IMR-90 (cell line): Measurements from ENCODE around the gene FNDC11. TPM values are rescaled to one million over a fixed set of nuclear protein-coding genes. Genes with fewer than 3 reads are reported as not detected.

ENCODE experiments used
- ATAC-seq: fragments of 200-7000 bp; cut with Tn5 transposase; 2 replicates; pipeline ENCODE4 v1.9.1; 2020; ENCODE audit warnings: low read depth, mild to moderate bottlenecking, moderate library complexity
- BruUV-seq: library from RNA; stranded (reverse); fragments of 400-500 nt; replicated peaks from 2 replicates; lab custom pipeline; 2021; lab: Mats Ljungman, UMichigan
- CTCF ChIA-PET: fragments of 300-600 bp; formaldehyde crosslinking; extraction: SDS; loops from one replicate; lab custom pipeline; 2021; ENCODE audit warnings: antibody characterized with exemption; lab: Yijun Ruan, JAX
- POLR2A ChIA-PET: fragments of 300-600 bp; sonication (Branson Sonifier 250); formaldehyde crosslinking; loops from one replicate; lab custom pipeline; 2022; ENCODE audit warnings: antibody characterized with exemption; ENCODE audit not compliant: unreplicated experiment; lab: Charles Lee
- DNase-seq: peaks from one replicate; pipeline ENCODE4 v3.0.0; 2013
- H2AFZ ChIP-seq: replicated peaks from 2 replicates; pipeline ENCODE3; 2013; ENCODE audit warnings: low read length, mild to moderate bottlenecking; ENCODE audit not compliant: poor library complexity
- H2AK5ac ChIP-seq: 2 replicates; pipeline ENCODE4 v1.6.1; 2013; ENCODE audit warnings: low read depth, low read length, inconsistent platforms
- H2AK9ac ChIP-seq: replicated peaks from 2 replicates; pipeline ENCODE3; 2013; ENCODE audit warnings: mild to moderate bottlenecking, low read depth, low read length, moderate library complexity; ENCODE audit not compliant: poor library complexity
- H2BK120ac ChIP-seq: 2 replicates; pipeline ENCODE4 v1.6.1; 2013; ENCODE audit warnings: low read depth, low read length, inconsistent platforms
- H2BK15ac ChIP-seq: 3 replicates; pipeline ENCODE4 v1.6.1; 2013; ENCODE audit warnings: low read depth, low read length, inconsistent platforms
- H2BK20ac ChIP-seq: 2 replicates; pipeline ENCODE4 v1.6.1; 2013; ENCODE audit warnings: low read depth, mild to moderate bottlenecking, inconsistent platforms, low read length, moderate library complexity
- H2BK5ac ChIP-seq: 2 replicates; pipeline ENCODE4 v1.6.1; 2013; ENCODE audit warnings: mild to moderate bottlenecking, low read depth, low read length, inconsistent platforms; ENCODE audit not compliant: poor library complexity, severe bottlenecking
- H3K14ac ChIP-seq: replicated peaks from 2 replicates; pipeline ENCODE4 v1.6.1; 2013; ENCODE audit warnings: low read depth, low read length, inconsistent platforms
- H3K18ac ChIP-seq: 2 replicates; pipeline ENCODE4 v1.6.1; 2013; ENCODE audit warnings: low read depth, low read length, control low read depth
- H3K23ac ChIP-seq: 2 replicates; pipeline ENCODE4 v1.6.1; 2013; ENCODE audit warnings: low read depth, low read length, inconsistent platforms
- H3K27ac ChIP-seq: 2 replicates; pipeline ENCODE4 v1.5.1; 2013; ENCODE audit warnings: mild to moderate bottlenecking, control low read depth, low read length; ENCODE audit not compliant: insufficient read depth
- H3K27me3 ChIP-seq: 2 replicates; pipeline ENCODE4 v1.6.1; 2013; ENCODE audit warnings: low read length; ENCODE audit not compliant: control insufficient read depth, insufficient read depth
- H3K36me3 ChIP-seq: 2 replicates; pipeline ENCODE4 v1.6.1; 2013; ENCODE audit warnings: low read length, mixed read lengths; ENCODE audit not compliant: control insufficient read depth, insufficient read depth
- H3K4ac ChIP-seq: 2 replicates; pipeline ENCODE4 v1.6.1; 2013; ENCODE audit warnings: low read depth, low read length, inconsistent platforms
- H3K4me1 ChIP-seq: 2 replicates; pipeline ENCODE4 v1.6.1; 2013; ENCODE audit warnings: low read length, mixed read lengths; ENCODE audit not compliant: control insufficient read depth, insufficient read depth
- H3K4me2 ChIP-seq: 2 replicates; pipeline ENCODE4 v1.6.1; 2013; ENCODE audit warnings: low read depth, mild to moderate bottlenecking, control low read depth, low read length, moderate library complexity
- H3K4me3 ChIP-seq: 2 replicates; pipeline ENCODE4 v1.5.1; 2013; ENCODE audit warnings: low read depth, mild to moderate bottlenecking, control low read depth, low read length, moderate library complexity; ENCODE audit not compliant: insufficient read depth
- H3K56ac ChIP-seq: 2 replicates; pipeline ENCODE4 v1.6.1; 2013; ENCODE audit warnings: low read length, inconsistent platforms; ENCODE audit not compliant: insufficient read depth; ENCODE audit errors: extremely low read depth
- H3K79me1 ChIP-seq, 2 experiments: 2 replicates each; pipeline ENCODE4 v1.6.1; 2013; ENCODE audit warnings: low read length in 2 of 2, inconsistent platforms in 1 of 2, low read depth in 1 of 2
- H3K9ac ChIP-seq: 2 replicates; pipeline ENCODE4 v1.6.1; 2013; ENCODE audit warnings: low read depth, low read length, control low read depth
- H3K9me1 ChIP-seq: 2 replicates; pipeline ENCODE4 v1.6.1; 2013; ENCODE audit warnings: low read length, inconsistent platforms; ENCODE audit not compliant: insufficient read depth
- H3K9me3 ChIP-seq: 2 replicates; pipeline ENCODE4 v1.6.1; 2013; ENCODE audit warnings: low read length; ENCODE audit not compliant: control insufficient read depth, insufficient read depth
- H4K20me1 ChIP-seq: 2 replicates; pipeline ENCODE4 v1.6.1; 2013; ENCODE audit warnings: low read length, inconsistent platforms; ENCODE audit not compliant: insufficient read depth
- H4K5ac ChIP-seq: 2 replicates; pipeline ENCODE4 v1.6.1; 2013; ENCODE audit warnings: mild to moderate bottlenecking, low read depth, low read length, control low read depth
- H4K8ac ChIP-seq, 2 experiments: 2 replicates each; pipeline ENCODE4 v1.6.1; 2013; ENCODE audit warnings: low read depth in 2 of 2, low read length in 2 of 2, control low read depth in 1 of 2, inconsistent platforms in 1 of 2
- H4K91ac ChIP-seq: 2 replicates; pipeline ENCODE4 v1.6.1; 2013; ENCODE audit warnings: low read depth, low read length, inconsistent platforms; ENCODE audit not compliant: insufficient read depth
- BHLHE40 ChIP-seq: fragments of 150-350 bp; IDR thresholded peaks from 2 replicates; pipeline ENCODE4 v1.6.1; 2016; ENCODE audit warnings: mild to moderate bottlenecking, low read depth, low read length
- CEBPB ChIP-seq: IDR thresholded peaks from 2 replicates; pipeline ENCODE4 v1.6.1; 2012; ENCODE audit warnings: low read depth, low read length, improper control_type of control experiment
- CHD1 ChIP-seq: IDR thresholded peaks from 2 replicates; pipeline ENCODE4 v1.6.1; 2012; ENCODE audit warnings: low read depth, low read length, improper control_type of control experiment
- ELK1 ChIP-seq: fragments of 150-350 bp; IDR thresholded peaks from 2 replicates; pipeline ENCODE4 v1.6.1; 2016; ENCODE audit warnings: low read depth, mild to moderate bottlenecking, low read length, moderate library complexity, borderline replicate concordance
- FOS ChIP-seq: fragments of 150-350 bp; IDR thresholded peaks from 2 replicates; pipeline ENCODE4 v1.6.1; 2016; ENCODE audit warnings: low read depth, low read length
- MAFK ChIP-seq: IDR thresholded peaks from 2 replicates; pipeline ENCODE4 v1.6.1; 2012; ENCODE audit warnings: low read depth, low read length, improper control_type of control experiment
- MAZ ChIP-seq: IDR thresholded peaks from 2 replicates; pipeline ENCODE4 v1.6.1; 2012; ENCODE audit warnings: low read depth, mild to moderate bottlenecking, low read length, improper control_type of control experiment, moderate library complexity, borderline replicate concordance
- MXI1 ChIP-seq: IDR thresholded peaks from 2 replicates; pipeline ENCODE4 v1.6.1; 2012; ENCODE audit warnings: low read depth, mild to moderate bottlenecking, low read length, moderate library complexity, borderline replicate concordance
- NFE2L2 ChIP-seq: fragments of 150-350 bp; IDR thresholded peaks from 2 replicates; pipeline ENCODE4 v1.6.1; 2016; ENCODE audit warnings: low read depth, mild to moderate bottlenecking, low read length
- POLR2A ChIP-seq: IDR thresholded peaks from 2 replicates; pipeline ENCODE4 v1.6.1; 2012; ENCODE audit warnings: mild to moderate bottlenecking, low read depth, low read length
- RAD21 ChIP-seq: IDR thresholded peaks from 2 replicates; pipeline ENCODE4 v1.6.1; 2012; ENCODE audit warnings: low read length, improper control_type of control experiment
- RCOR1 ChIP-seq: IDR thresholded peaks from 2 replicates; pipeline ENCODE4 v1.6.1; 2012; ENCODE audit warnings: mild to moderate bottlenecking, low read length, improper control_type of control experiment; ENCODE audit not compliant: insufficient replicate concordance
- RFX5 ChIP-seq: IDR thresholded peaks from 2 replicates; pipeline ENCODE4 v1.8.0; 2012; ENCODE audit warnings: low read depth, mild to moderate bottlenecking, low read length, moderate library complexity
- SMC3 ChIP-seq: fragments of 150-350 bp; IDR thresholded peaks from 2 replicates; pipeline ENCODE4 v1.6.1; 2016; ENCODE audit warnings: low read depth, mild to moderate bottlenecking, antibody characterized with exemption, low read length, moderate library complexity
- whole genome bisulfite sequencing, 2 experiments: methylation state at CpG; one replicate each; pipeline versions ENCODE4 v1.1.5 to v1.1.7; 2013; ENCODE audit warnings: missing lambda C conversion rate in 2 of 2; ENCODE audit not compliant: insufficient read length in 1 of 2; ENCODE audit errors: extremely low coverage in 2 of 2; 5-methylcytosine and 5-hydroxymethylcytosine counted together
- dilution Hi-C: fragments of 300-500 bp; cut with HindIII; formaldehyde crosslinking; loops from one replicate; pipeline ENCODE4 v1.14.3; 2018; ENCODE audit warnings: low sequenced_read_pairs; ENCODE audit not compliant: unreplicated experiment
- in situ Hi-C: fragments of 300-500 bp; cut with MboI; formaldehyde crosslinking; loops from 3 replicates; pipeline ENCODE4 v1.14.3; 2019; ENCODE audit warnings: low sequenced_read_pairs, inconsistent platforms, mixed read lengths
- intact Hi-C: fragments of 100-400 bp; cut with micrococcal nuclease; formaldehyde crosslinking; loops from 2 replicates; pipeline ENCODE4 v1.10.0; 2022
- polyA plus RNA-seq, 3 experiments: library from polyadenylated mRNA; depleted of rRNA; stranded (reverse); fragments of >200 nt; gene quantifications; 2 replicates each; pipeline ENCODE4 v1.2.3, GENCODE V29; 2012; ENCODE audit warnings: low replicate concordance in 1 of 3
- total RNA-seq: library from RNA; depleted of rRNA; stranded (reverse); fragments of >200 nt; gene quantifications from 2 replicates; pipeline ENCODE4 v1.2.3, GENCODE V29; 2012
- TF ChIP-seq, protein P1 (sequence below): conservative IDR thresholded peaks from 2 replicates; pipeline ENCODE4 v1.5.1; 2012; ENCODE audit warnings: mild to moderate bottlenecking, low read depth, low read length, improper control_type of control experiment
- TF ChIP-seq, protein P2 (sequence below): fragments of 150-350 bp; IDR thresholded peaks from 2 replicates; pipeline ENCODE4 v1.6.1; 2017; ENCODE audit warnings: mild to moderate bottlenecking, antibody characterized with exemption, low read length, low read depth

FNDC11 gene
- total and polyA plus RNA-seq, 2 of the 4 experiments (the other 2 are of a cell fraction) = 0.36 to 1.0 TPM

GRCh38 chr20:63557481-63557891 lies 3.5 kb downstream of the FNDC11 start:
- H4K8ac ChIP-seq = no peak overlapping the region
- H3K18ac ChIP-seq = no peak overlapping the region
- no peaks in the 10 kb centered on the region for H3K79me1 ChIP-seq
- peak overlapping the region; percentile 82 for H2AK9ac ChIP-seq
- WGBS, 2 experiments = 94% methylated on average over 5 of the region's 19 CpGs; no CpG with 5 or more reads in 1 of the 2 experiments
- H2BK15ac ChIP-seq = no peak overlapping the region
- DNase-seq (no peak), ATAC-seq (no peak)
- H3K4me2 ChIP-seq = no peak overlapping the region
- no peak overlapping the region for H4K91ac ChIP-seq
- H4K5ac ChIP-seq = no peak overlapping the region
- dilution Hi-C loops = no loop called here
- H2BK120ac ChIP-seq = no peak overlapping the region
- POLR2A ChIA-PET = no interaction called here
- H3K9ac ChIP-seq = no peak overlapping the region
- no peak overlapping the region for H3K4ac ChIP-seq
- H4K20me1 ChIP-seq = no peaks in the 10 kb centered on the region; the same call in 1 of the 2 replicates
- intact Hi-C loops = no loop called here
- H2BK20ac ChIP-seq = no peak overlapping the region
- H3K23ac ChIP-seq = no peak overlapping the region
- H3K56ac ChIP-seq = no peak overlapping the region
- H3K27me3 ChIP-seq = no peaks in the 10 kb centered on the region
- H3K9me3 ChIP-seq = no peaks in the 10 kb centered on the region
- peaks cover 26% of the 10 kb centered on the region for H3K36me3 ChIP-seq
- no peaks in the 10 kb centered on the region for H3K9me1 ChIP-seq
- H3K4me3 ChIP-seq = no peak overlapping the region
- H2BK5ac ChIP-seq = no peak overlapping the region
- no peak overlapping the region for H2AFZ ChIP-seq
- in situ Hi-C loops = no loop called here
- peaks cover 5% of the 10 kb centered on the region; the same call in 1 of the 2 replicates for H3K4me1 ChIP-seq
- BruUV-seq = no TSS peak
- TF ChIP-seq MAZ (no peak), RFX5 (no peak), CHD1 (no peak), MXI1 (no peak), FOS (no peak), MAFK (no peak), NFE2L2 (no peak), SMC3 (no peak), BHLHE40 (no peak), RAD21 (no peak), RCOR1 (no peak), CEBPB (no peak), ELK1 (no peak), POLR2A (no peak)
- TF ChIP-seq, protein P1, sequence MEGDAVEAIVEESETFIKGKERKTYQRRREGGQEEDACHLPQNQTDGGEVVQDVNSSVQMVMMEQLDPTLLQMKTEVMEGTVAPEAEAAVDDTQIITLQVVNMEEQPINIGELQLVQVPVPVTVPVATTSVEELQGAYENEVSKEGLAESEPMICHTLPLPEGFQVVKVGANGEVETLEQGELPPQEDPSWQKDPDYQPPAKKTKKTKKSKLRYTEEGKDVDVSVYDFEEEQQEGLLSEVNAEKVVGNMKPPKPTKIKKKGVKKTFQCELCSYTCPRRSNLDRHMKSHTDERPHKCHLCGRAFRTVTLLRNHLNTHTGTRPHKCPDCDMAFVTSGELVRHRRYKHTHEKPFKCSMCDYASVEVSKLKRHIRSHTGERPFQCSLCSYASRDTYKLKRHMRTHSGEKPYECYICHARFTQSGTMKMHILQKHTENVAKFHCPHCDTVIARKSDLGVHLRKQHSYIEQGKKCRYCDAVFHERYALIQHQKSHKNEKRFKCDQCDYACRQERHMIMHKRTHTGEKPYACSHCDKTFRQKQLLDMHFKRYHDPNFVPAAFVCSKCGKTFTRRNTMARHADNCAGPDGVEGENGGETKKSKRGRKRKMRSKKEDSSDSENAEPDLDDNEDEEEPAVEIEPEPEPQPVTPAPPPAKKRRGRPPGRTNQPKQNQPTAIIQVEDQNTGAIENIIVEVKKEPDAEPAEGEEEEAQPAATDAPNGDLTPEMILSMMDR = no peak
- TF ChIP-seq, protein P2, sequence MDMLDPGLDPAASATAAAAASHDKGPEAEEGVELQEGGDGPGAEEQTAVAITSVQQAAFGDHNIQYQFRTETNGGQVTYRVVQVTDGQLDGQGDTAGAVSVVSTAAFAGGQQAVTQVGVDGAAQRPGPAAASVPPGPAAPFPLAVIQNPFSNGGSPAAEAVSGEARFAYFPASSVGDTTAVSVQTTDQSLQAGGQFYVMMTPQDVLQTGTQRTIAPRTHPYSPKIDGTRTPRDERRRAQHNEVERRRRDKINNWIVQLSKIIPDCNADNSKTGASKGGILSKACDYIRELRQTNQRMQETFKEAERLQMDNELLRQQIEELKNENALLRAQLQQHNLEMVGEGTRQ = no peak
- no peak overlapping the region for H2AK5ac ChIP-seq
- CTCF ChIA-PET = no interaction called here
- no peak overlapping the region for H3K27ac ChIP-seq
- H3K14ac ChIP-seq = no peak overlapping the region
